ENCODE results near the gene RANBP1.

The RANBP1 gene

GRCh38 chr22:20149257-20150250 is 33.6 kb downstream of the RANBP1 start:
- in situ Hi-C loops (cut with MboI; ENCODE audit: low sequenced_read_pairs), result loop anchor here (10.0 kb wide), 1 partner anchor 125 kb away; no protein-coding TSS in a partner anchor

DNA sequence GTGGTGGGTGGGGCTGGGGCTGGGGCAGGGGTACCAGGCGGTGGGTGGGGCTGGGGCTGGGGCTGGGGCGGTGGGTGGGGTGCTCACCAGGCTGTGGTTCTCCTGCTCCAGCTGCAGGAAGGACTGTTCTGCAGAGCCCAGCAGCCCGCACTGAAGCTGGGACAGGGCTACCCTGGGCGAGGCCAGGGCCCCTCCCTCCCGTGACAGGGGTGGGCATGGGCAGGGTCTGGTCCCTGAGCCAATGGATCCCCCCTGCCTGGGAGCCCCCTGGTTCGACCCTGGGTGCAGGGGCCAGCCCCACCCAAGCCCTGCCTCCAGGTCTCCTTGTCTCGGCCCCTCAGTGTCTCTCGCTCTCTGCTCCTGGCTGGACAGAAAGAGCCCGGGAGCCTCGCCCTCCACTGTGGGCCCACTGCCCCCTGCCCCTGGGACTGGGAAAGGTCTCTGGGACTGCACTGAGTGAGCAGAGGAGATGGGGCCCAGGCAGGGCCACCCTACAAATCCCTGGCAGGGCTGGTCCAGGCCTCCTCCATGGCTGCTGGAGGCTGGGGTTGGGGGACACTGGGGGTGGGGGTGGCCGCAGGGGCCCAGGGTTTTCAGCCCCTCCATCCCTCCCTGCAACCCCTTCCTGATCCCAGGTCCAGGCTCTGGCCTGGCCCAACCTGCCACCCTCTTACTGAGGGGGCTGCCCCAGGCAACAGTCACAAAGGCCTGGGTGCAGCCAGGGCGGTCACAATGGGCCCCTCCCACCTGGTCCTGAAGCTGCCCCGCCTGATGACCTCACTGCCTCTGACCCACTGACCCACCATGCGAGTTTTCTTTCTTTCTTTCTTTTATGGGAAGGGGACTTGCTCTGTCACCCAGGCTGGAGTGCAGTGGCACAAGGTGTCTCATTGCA is 34.7 kb downstream of the RANBP1 start, which contains the start of gene CCDC188:
Gene CCDC188 (minus strand): TSS at position 675 of the 895 bp plus-strand sequence. CDS start 69 bp downstream, at position 606.
- in situ Hi-C loops (cut with MboI; ENCODE audit: low sequenced_read_pairs), result loop anchor here (10.0 kb wide), 1 partner anchor 124 kb away; no protein-coding TSS in a partner anchor

- in situ Hi-C loops (cut with MboI; ENCODE audit: low sequenced_read_pairs), result loop anchor here (10.0 kb wide), 1 partner anchor 124 kb away; no protein-coding TSS in a partner anchor
These were observed 35.3 kb downstream of the RANBP1 start for GRCh38 chr22:20151276-20151588.

GRCh38 chr22:20152464-20152890 is 36.6 kb downstream of the RANBP1 start:
- in situ Hi-C loops (cut with MboI; ENCODE audit: low sequenced_read_pairs), result loop anchor here (10.0 kb wide), 1 partner anchor 122 kb away; no protein-coding TSS in a partner anchor

DNA sequence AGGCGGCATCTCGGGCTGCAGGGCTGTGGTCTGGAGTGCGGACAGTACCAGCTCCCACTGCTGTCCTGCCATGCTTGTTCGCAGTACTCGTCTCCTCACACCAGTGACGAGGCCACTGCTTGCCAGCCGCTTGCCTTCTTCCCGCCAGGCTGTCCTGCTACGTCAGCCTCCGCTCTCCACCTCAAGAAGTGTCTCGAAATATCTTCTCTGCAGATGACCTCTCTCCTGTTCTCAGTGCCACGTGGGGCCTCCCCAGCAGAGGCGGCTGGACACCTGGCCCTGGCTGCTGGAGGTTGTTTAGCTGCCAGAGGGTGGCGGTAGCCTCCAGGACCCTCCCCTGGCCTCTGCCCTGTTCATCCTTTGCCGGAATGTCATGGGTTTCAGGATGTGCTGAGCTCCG is 38.0 kb downstream of the RANBP1 start:
- in situ Hi-C loops (cut with MboI; ENCODE audit: low sequenced_read_pairs), result loop anchor here (10.0 kb wide), 1 partner anchor 121 kb away; no protein-coding TSS in a partner anchor

GRCh38 chr22:20154602-20155187 is 38.8 kb downstream of the RANBP1 start:
- in situ Hi-C loops (cut with MboI; ENCODE audit: low sequenced_read_pairs), result loop anchor here (10.0 kb wide), 1 partner anchor 120 kb away; no protein-coding TSS in a partner anchor

DNA sequence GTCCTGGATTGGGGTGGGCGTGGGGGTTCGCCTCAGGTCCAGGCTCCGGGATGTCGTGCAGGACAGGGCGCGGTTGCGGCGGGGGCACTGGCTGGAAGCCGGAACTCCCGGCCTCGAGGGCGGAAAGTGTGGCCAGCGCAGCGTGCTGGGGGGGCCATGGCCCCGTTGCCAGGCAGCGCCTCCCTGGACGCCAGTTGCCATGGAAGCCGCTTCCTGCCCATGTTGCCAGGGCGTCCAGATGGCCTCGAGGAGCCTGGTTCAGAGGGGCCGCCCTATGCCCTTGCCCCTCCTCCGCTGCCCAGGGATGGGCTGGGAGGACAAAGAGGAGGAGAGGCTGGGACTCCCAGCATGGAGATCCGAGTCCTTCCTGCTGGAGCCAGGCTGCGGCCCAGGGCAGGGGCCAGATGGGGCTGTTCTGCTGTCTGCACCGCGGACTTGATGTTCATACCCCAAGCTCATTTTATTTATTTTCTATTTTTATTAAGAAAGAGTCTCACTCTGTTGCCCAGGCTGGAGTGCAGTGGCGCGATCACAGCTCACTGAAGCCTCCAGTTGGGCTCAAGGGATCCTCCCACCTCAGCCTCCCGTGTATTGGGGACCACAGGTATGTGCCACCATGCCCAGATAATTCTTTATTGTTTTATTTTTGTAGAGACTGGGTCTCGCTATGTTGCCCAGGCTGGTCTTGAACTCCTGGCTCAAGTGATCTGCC is 39.6 kb downstream of the RANBP1 start:
- in situ Hi-C loops (cut with MboI; ENCODE audit: low sequenced_read_pairs), result loop anchor here (10.0 kb wide), 1 partner anchor 119 kb away; no protein-coding TSS in a partner anchor

GRCh38 chr22:20156042-20156389 is 40.1 kb downstream of the RANBP1 start:
- in situ Hi-C loops (cut with MboI; ENCODE audit: low sequenced_read_pairs), result loop anchor here (10.0 kb wide), 1 partner anchor 119 kb away; no protein-coding TSS in a partner anchor

GRCh38 chr22:20156611-20157429 is 40.9 kb downstream of the RANBP1 start:
- in situ Hi-C loops (cut with MboI; ENCODE audit: low sequenced_read_pairs), result loop anchor here (10.0 kb wide), 1 partner anchor 118 kb away; no protein-coding TSS in a partner anchor

GRCh38 chr22:20157430-20158183 is 41.7 kb downstream of the RANBP1 start:
- in situ Hi-C loops (cut with MboI; ENCODE audit: low sequenced_read_pairs), result loop anchor here (10.0 kb wide), 1 partner anchor 117 kb away; no protein-coding TSS in a partner anchor

- in situ Hi-C loops (cut with MboI; ENCODE audit: low sequenced_read_pairs), result loop anchor here (10.0 kb wide), 1 partner anchor 116 kb away; no protein-coding TSS in a partner anchor
These were observed 42.6 kb downstream of the RANBP1 start for GRCh38 chr22:20158391-20159036.

- in situ Hi-C loops (cut with MboI; ENCODE audit: low sequenced_read_pairs), result loop anchor here (10.0 kb wide), 1 partner anchor 116 kb away; no protein-coding TSS in a partner anchor
These were observed 43.2 kb downstream of the RANBP1 start for GRCh38 chr22:20159076-20159475.

GRCh38 chr22:20159531-20159930 is 43.6 kb downstream of the RANBP1 start:
- in situ Hi-C loops (cut with MboI; ENCODE audit: low sequenced_read_pairs), result loop anchor here (10.0 kb wide), 1 partner anchor 115 kb away; no protein-coding TSS in a partner anchor

DNA sequence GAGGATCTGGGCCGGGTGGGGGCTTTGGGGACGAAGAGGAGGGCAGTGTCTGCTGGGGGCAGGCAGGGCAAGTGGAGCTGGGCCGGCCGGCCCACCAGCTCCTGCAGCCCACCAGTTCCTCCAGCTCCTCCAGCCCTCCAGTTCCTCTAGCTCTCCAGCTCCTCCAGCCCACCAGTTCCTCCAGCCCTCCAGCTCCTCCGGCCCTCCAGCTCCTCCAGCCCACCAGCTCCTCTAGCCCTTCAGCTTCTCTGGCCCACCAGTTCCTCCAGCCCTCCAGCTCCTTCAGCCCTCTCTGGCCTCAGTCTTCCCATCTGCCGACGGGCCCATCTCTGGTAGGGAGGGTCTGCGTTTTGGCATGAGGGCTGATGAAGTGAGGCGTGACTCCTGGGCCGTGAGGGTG is 44.1 kb downstream of the RANBP1 start:
- in situ Hi-C loops (cut with MboI; ENCODE audit: low sequenced_read_pairs), result no loop called here

DNA sequence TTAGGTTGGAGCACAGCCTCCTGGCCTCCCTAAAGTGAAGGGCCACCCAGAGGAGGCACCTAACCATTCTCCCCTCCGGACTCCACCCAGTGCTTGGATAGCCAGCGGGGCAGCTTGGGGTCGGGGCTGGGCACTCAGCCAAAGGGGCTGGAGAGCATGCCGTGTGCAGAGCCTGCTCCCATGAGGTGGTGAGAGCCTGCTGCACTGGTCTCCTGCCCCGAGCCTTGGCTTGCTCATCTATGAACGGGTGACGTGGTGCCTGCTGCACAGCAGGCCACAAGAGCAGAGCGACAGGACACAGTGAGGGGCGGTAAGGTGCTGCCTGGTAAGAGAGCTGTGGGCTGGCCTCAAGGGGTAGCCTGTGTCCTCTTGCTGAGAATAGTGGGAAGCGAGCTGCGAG is 49.0 kb downstream of the RANBP1 start:
- in situ Hi-C loops (cut with MboI; ENCODE audit: low sequenced_read_pairs), result no loop called here

DNA sequence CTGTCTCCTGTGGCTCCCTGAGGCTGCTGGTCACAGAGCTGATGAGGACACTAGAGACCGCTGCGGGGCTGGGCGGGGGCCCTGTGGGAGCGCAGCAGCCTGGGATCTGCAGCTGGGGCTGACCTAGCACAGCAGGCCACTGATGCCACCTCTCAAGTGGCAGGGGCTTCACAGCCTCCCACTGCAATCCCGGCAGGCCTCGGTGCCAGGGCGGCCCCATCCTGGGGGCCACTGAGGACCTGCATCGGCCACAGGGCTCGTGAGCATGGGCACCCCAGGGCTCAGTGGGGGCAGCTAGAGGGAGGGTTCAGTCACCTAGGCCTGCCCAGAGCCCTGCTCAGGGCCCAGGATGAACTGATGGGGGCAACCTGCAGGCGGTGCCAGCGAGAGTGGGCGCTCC is 49.5 kb downstream of the RANBP1 start:
- in situ Hi-C loops (cut with MboI; ENCODE audit: low sequenced_read_pairs), result no loop called here

GRCh38 chr22:20165913-20166312 is 50.0 kb downstream of the RANBP1 start:
- in situ Hi-C loops (cut with MboI; ENCODE audit: low sequenced_read_pairs), result no loop called here
